HG03378 (cell line): ENCODE data around the gene SLC17A5.
"Not testable (repeated sequence)": the region's sequence is repeated elsewhere in the genome, so short reads cannot be mapped to it uniquely, and the experiment has no call there.

Experiments
- ATAC-seq: cut with Tn5 transposase; IDR thresholded peaks from one replicate; pipeline ENCODE4 v1.9.1; 2021; ENCODE audit warnings: mild to moderate bottlenecking, moderate library complexity; ENCODE audit not compliant: unreplicated experiment

Gene SLC17A5

GRCh38 chr6:73666393-73666792, 12.6 kb upstream of the SLC17A5 start:
- ATAC-seq = no peak

- ATAC-seq = peak; percentile 94
Measured at GRCh38 chr6:73665686-73666319, 12.0 kb upstream of the SLC17A5 start.

- ATAC-seq = no peak
Measured at GRCh38 chr6:73664701-73665100, 10.9 kb upstream of the SLC17A5 start.

GRCh38 chr6:73657201-73657600, 3.4 kb upstream of the SLC17A5 start:
- ATAC-seq = no peak

- no peak for ATAC-seq
Measured at GRCh38 chr6:73656531-73657145, 2.8 kb upstream of the SLC17A5 start.

- no peak for ATAC-seq
Measured at GRCh38 chr6:73655341-73655917, 1.6 kb upstream of the SLC17A5 start.

GRCh38 chr6:73652637-73653570, 888 bp downstream of the SLC17A5 start:
- ATAC-seq = peak; percentile 42

GRCh38 chr6:73649783-73650182, 4.0 kb downstream of the SLC17A5 start:
- ATAC-seq = no peak

GRCh38 chr6:73648166-73648565, 5.6 kb downstream of the SLC17A5 start:
- ATAC-seq = no peak

GRCh38 chr6:73644941-73645591, 8.7 kb downstream of the SLC17A5 start:
- ATAC-seq = no peak

GRCh38 chr6:73644030-73644429, 9.8 kb downstream of the SLC17A5 start:
- ATAC-seq = no peak

- ATAC-seq = no peak
Measured at GRCh38 chr6:73642530-73642929, 11.3 kb downstream of the SLC17A5 start.

GRCh38 chr6:73640179-73640750, 13.5 kb downstream of the SLC17A5 start:
- ATAC-seq = no peak

- no peak for ATAC-seq
Measured at GRCh38 chr6:73639040-73639439, 14.8 kb downstream of the SLC17A5 start.

GRCh38 chr6:73637404-73637803, 16.4 kb downstream of the SLC17A5 start:
- no peak for ATAC-seq

- no peak for ATAC-seq
Measured at GRCh38 chr6:73636048-73636447, 17.7 kb downstream of the SLC17A5 start.

- ATAC-seq = no peak
Measured at GRCh38 chr6:73632346-73632745, 21.4 kb downstream of the SLC17A5 start.

- ATAC-seq = no peak
Measured at GRCh38 chr6:73631849-73632248, 21.9 kb downstream of the SLC17A5 start.

- no peak for ATAC-seq
Measured at GRCh38 chr6:73630401-73630800, 23.4 kb downstream of the SLC17A5 start.

GRCh38 chr6:73624896-73625295, 28.9 kb downstream of the SLC17A5 start:
- ATAC-seq = no peak

- not testable (repeated sequence) for ATAC-seq
Measured at GRCh38 chr6:73623480-73623879, 30.3 kb downstream of the SLC17A5 start.
